ENCODE measurements around the gene SPOCK1.

Gene SPOCK1

GRCh38 chr5:137344723-137345322, 154.3 kb downstream of the SPOCK1 start:
- H3K4me3 ChIP-seq (ENCODE audit: insufficient read depth, low read depth, low read length, poor library complexity, severe bottlenecking), result no peak overlapping the region
- no peaks in the 10 kb centered on the region for H3K4me1 ChIP-seq (ENCODE audit: control insufficient read depth, insufficient read depth, low read length, poor library complexity, severe bottlenecking)
- H3K27me3 ChIP-seq (replicated peaks; ENCODE audit: control insufficient read depth, insufficient read depth, low read length, poor library complexity, severe bottlenecking), result no peaks in the 10 kb centered on the region
- H3K27ac ChIP-seq (ENCODE audit: insufficient read depth, low read length, poor library complexity, severe bottlenecking), result no peak overlapping the region
- no peaks in the 10 kb centered on the region for H3K9me3 ChIP-seq (ENCODE audit: control insufficient read depth, low read length)
- H3K36me3 ChIP-seq (ENCODE audit: control insufficient read depth, insufficient read depth, low read length), result no peaks in the 10 kb centered on the region
- DNase-seq, result no peak

- Histone ChIP-seq H3K9me3 (ENCODE audit: control insufficient read depth, low read length) (no peaks in the 10 kb centered on the region), H3K27ac (ENCODE audit: insufficient read depth, low read length, poor library complexity, severe bottlenecking) (no peak overlapping the region), H3K27me3 (replicated peaks; ENCODE audit: control insufficient read depth, insufficient read depth, low read length, poor library complexity, severe bottlenecking) (no peaks in the 10 kb centered on the region), H3K36me3 (ENCODE audit: control insufficient read depth, insufficient read depth, low read length) (no peaks in the 10 kb centered on the region), H3K4me3 (ENCODE audit: insufficient read depth, low read depth, low read length, poor library complexity, severe bottlenecking) (no peak overlapping the region), H3K4me1 (ENCODE audit: control insufficient read depth, insufficient read depth, low read length, poor library complexity, severe bottlenecking) (no peaks in the 10 kb centered on the region)
- DNase-seq, result no peak
These were observed 155.1 kb downstream of the SPOCK1 start for GRCh38 chr5:137344021-137344420.

- DNase-seq, result no peak
- H3K9me3 ChIP-seq (ENCODE audit: control insufficient read depth, low read length), result no peaks in the 10 kb centered on the region
- H3K4me1 ChIP-seq (ENCODE audit: control insufficient read depth, insufficient read depth, low read length, poor library complexity, severe bottlenecking), result no peaks in the 10 kb centered on the region
- no peak overlapping the region for H3K27ac ChIP-seq (ENCODE audit: insufficient read depth, low read length, poor library complexity, severe bottlenecking)
- H3K27me3 ChIP-seq (replicated peaks; ENCODE audit: control insufficient read depth, insufficient read depth, low read length, poor library complexity, severe bottlenecking), result no peaks in the 10 kb centered on the region
- no peaks in the 10 kb centered on the region for H3K36me3 ChIP-seq (ENCODE audit: control insufficient read depth, insufficient read depth, low read length)
- H3K4me3 ChIP-seq (ENCODE audit: insufficient read depth, low read depth, low read length, poor library complexity, severe bottlenecking), result no peak overlapping the region
These were observed 156.4 kb downstream of the SPOCK1 start for GRCh38 chr5:137342764-137343163.

GRCh38 chr5:137341831-137342230, 157.3 kb downstream of the SPOCK1 start:
- Histone ChIP-seq H3K36me3 (ENCODE audit: control insufficient read depth, insufficient read depth, low read length) (no peaks in the 10 kb centered on the region), H3K4me3 (ENCODE audit: insufficient read depth, low read depth, low read length, poor library complexity, severe bottlenecking) (no peak overlapping the region), H3K27me3 (replicated peaks; ENCODE audit: control insufficient read depth, insufficient read depth, low read length, poor library complexity, severe bottlenecking) (no peaks in the 10 kb centered on the region), H3K4me1 (ENCODE audit: control insufficient read depth, insufficient read depth, low read length, poor library complexity, severe bottlenecking) (no peaks in the 10 kb centered on the region), H3K27ac (ENCODE audit: insufficient read depth, low read length, poor library complexity, severe bottlenecking) (no peak overlapping the region), H3K9me3 (ENCODE audit: control insufficient read depth, low read length) (no peaks in the 10 kb centered on the region)
- no peak for DNase-seq

- Histone ChIP-seq H3K36me3 (ENCODE audit: control insufficient read depth, insufficient read depth, low read length) (no peaks in the 10 kb centered on the region), H3K27ac (ENCODE audit: insufficient read depth, low read length, poor library complexity, severe bottlenecking) (no peak overlapping the region), H3K9me3 (ENCODE audit: control insufficient read depth, low read length) (no peaks in the 10 kb centered on the region), H3K27me3 (replicated peaks; ENCODE audit: control insufficient read depth, insufficient read depth, low read length, poor library complexity, severe bottlenecking) (no peaks in the 10 kb centered on the region), H3K4me3 (ENCODE audit: insufficient read depth, low read depth, low read length, poor library complexity, severe bottlenecking) (no peak overlapping the region), H3K4me1 (ENCODE audit: control insufficient read depth, insufficient read depth, low read length, poor library complexity, severe bottlenecking) (no peaks in the 10 kb centered on the region)
- no peak for DNase-seq
These were observed 158.2 kb downstream of the SPOCK1 start for GRCh38 chr5:137340881-137341280.

GRCh38 chr5:137336565-137337120, 162.5 kb downstream of the SPOCK1 start:
- no peaks in the 10 kb centered on the region for H3K36me3 ChIP-seq (ENCODE audit: control insufficient read depth, insufficient read depth, low read length)
- H3K27me3 ChIP-seq (replicated peaks; ENCODE audit: control insufficient read depth, insufficient read depth, low read length, poor library complexity, severe bottlenecking), result no peaks in the 10 kb centered on the region
- H3K4me3 ChIP-seq (ENCODE audit: insufficient read depth, low read depth, low read length, poor library complexity, severe bottlenecking), result no peak overlapping the region
- DNase-seq, result no peak
- no peak overlapping the region for H3K27ac ChIP-seq (ENCODE audit: insufficient read depth, low read length, poor library complexity, severe bottlenecking)
- no peaks in the 10 kb centered on the region for H3K4me1 ChIP-seq (ENCODE audit: control insufficient read depth, insufficient read depth, low read length, poor library complexity, severe bottlenecking)
- no peaks in the 10 kb centered on the region for H3K9me3 ChIP-seq (ENCODE audit: control insufficient read depth, low read length)

GRCh38 chr5:137336161-137336560, 163.0 kb downstream of the SPOCK1 start:
- Histone ChIP-seq H3K27me3 (replicated peaks; ENCODE audit: control insufficient read depth, insufficient read depth, low read length, poor library complexity, severe bottlenecking) (no peaks in the 10 kb centered on the region), H3K4me3 (ENCODE audit: insufficient read depth, low read depth, low read length, poor library complexity, severe bottlenecking) (no peak overlapping the region), H3K4me1 (ENCODE audit: control insufficient read depth, insufficient read depth, low read length, poor library complexity, severe bottlenecking) (no peaks in the 10 kb centered on the region), H3K27ac (ENCODE audit: insufficient read depth, low read length, poor library complexity, severe bottlenecking) (no peak overlapping the region), H3K36me3 (ENCODE audit: control insufficient read depth, insufficient read depth, low read length) (no peaks in the 10 kb centered on the region), H3K9me3 (ENCODE audit: control insufficient read depth, low read length) (no peaks in the 10 kb centered on the region)
- DNase-seq, result no peak

GRCh38 chr5:137335493-137335892, 163.6 kb downstream of the SPOCK1 start:
- DNase-seq, result no peak
- no peaks in the 10 kb centered on the region for H3K4me1 ChIP-seq (ENCODE audit: control insufficient read depth, insufficient read depth, low read length, poor library complexity, severe bottlenecking)
- H3K27ac ChIP-seq (ENCODE audit: insufficient read depth, low read length, poor library complexity, severe bottlenecking), result no peak overlapping the region
- no peak overlapping the region for H3K4me3 ChIP-seq (ENCODE audit: insufficient read depth, low read depth, low read length, poor library complexity, severe bottlenecking)
- H3K27me3 ChIP-seq (replicated peaks; ENCODE audit: control insufficient read depth, insufficient read depth, low read length, poor library complexity, severe bottlenecking), result no peaks in the 10 kb centered on the region
- no peaks in the 10 kb centered on the region for H3K9me3 ChIP-seq (ENCODE audit: control insufficient read depth, low read length)
- H3K36me3 ChIP-seq (ENCODE audit: control insufficient read depth, insufficient read depth, low read length), result no peaks in the 10 kb centered on the region

GRCh38 chr5:137333928-137334327, 165.2 kb downstream of the SPOCK1 start:
- no peaks in the 10 kb centered on the region for H3K4me1 ChIP-seq (ENCODE audit: control insufficient read depth, insufficient read depth, low read length, poor library complexity, severe bottlenecking)
- no peak overlapping the region for H3K27ac ChIP-seq (ENCODE audit: insufficient read depth, low read length, poor library complexity, severe bottlenecking)
- H3K36me3 ChIP-seq (ENCODE audit: control insufficient read depth, insufficient read depth, low read length), result no peaks in the 10 kb centered on the region
- no peak for DNase-seq
- no peaks in the 10 kb centered on the region for H3K9me3 ChIP-seq (ENCODE audit: control insufficient read depth, low read length)
- H3K4me3 ChIP-seq (ENCODE audit: insufficient read depth, low read depth, low read length, poor library complexity, severe bottlenecking), result no peak overlapping the region
- H3K27me3 ChIP-seq (replicated peaks; ENCODE audit: control insufficient read depth, insufficient read depth, low read length, poor library complexity, severe bottlenecking), result no peaks in the 10 kb centered on the region

GRCh38 chr5:137333475-137333874, 165.7 kb downstream of the SPOCK1 start:
- Histone ChIP-seq H3K4me1 (ENCODE audit: control insufficient read depth, insufficient read depth, low read length, poor library complexity, severe bottlenecking) (no peaks in the 10 kb centered on the region), H3K27me3 (replicated peaks; ENCODE audit: control insufficient read depth, insufficient read depth, low read length, poor library complexity, severe bottlenecking) (no peaks in the 10 kb centered on the region), H3K27ac (ENCODE audit: insufficient read depth, low read length, poor library complexity, severe bottlenecking) (no peak overlapping the region), H3K4me3 (ENCODE audit: insufficient read depth, low read depth, low read length, poor library complexity, severe bottlenecking) (no peak overlapping the region), H3K9me3 (ENCODE audit: control insufficient read depth, low read length) (no peaks in the 10 kb centered on the region), H3K36me3 (ENCODE audit: control insufficient read depth, insufficient read depth, low read length) (no peaks in the 10 kb centered on the region)
- DNase-seq, result no peak
